Neuronal stem cell (in vitro differentiated cells): ENCODE results near the gene TTC33.

Source experiments
- DNase-seq: peaks from one replicate; pipeline ENCODE4 v3.0.0-alpha.2; 2013; ENCODE audit warnings: low spot score
- H2AFZ ChIP-seq: one replicate; pipeline ENCODE4 v1.6.1; 2013; ENCODE audit warnings: mild to moderate bottlenecking, low read length, inconsistent platforms
- H2AK5ac ChIP-seq: 2 replicates; pipeline ENCODE4 v1.6.1; 2013; ENCODE audit warnings: low read depth, mild to moderate bottlenecking, inconsistent platforms, low read length, moderate library complexity, mixed read lengths
- H2BK120ac ChIP-seq: 2 replicates; pipeline ENCODE4 v1.6.1; 2013; ENCODE audit warnings: low read depth, mild to moderate bottlenecking, inconsistent platforms, low read length, moderate library complexity, mixed read lengths
- H2BK12ac ChIP-seq: one replicate; pipeline ENCODE4 v1.6.1; 2013; ENCODE audit warnings: low read length, inconsistent platforms
- H2BK15ac ChIP-seq: 2 replicates; pipeline ENCODE4 v1.6.1; 2013; ENCODE audit warnings: mild to moderate bottlenecking, low read length, inconsistent platforms, mixed read lengths
- H2BK5ac ChIP-seq: one replicate; pipeline ENCODE4 v1.6.1; 2013; ENCODE audit warnings: inconsistent platforms, mild to moderate bottlenecking, low read length, moderate library complexity
- H3K14ac ChIP-seq: one replicate; pipeline ENCODE4 v1.6.1; 2013; ENCODE audit warnings: low read length, inconsistent platforms
- H3K18ac ChIP-seq: 2 replicates; pipeline ENCODE4 v1.6.1; 2013; ENCODE audit warnings: low read length, inconsistent platforms
- H3K23ac ChIP-seq: 2 replicates; pipeline ENCODE4 v1.6.1; 2013; ENCODE audit warnings: low read depth, mild to moderate bottlenecking, mixed read lengths, low read length, inconsistent platforms; ENCODE audit not compliant: poor library complexity
- H3K27ac ChIP-seq: replicated peaks from 3 replicates; pipeline ENCODE4 v1.5.1; 2013; ENCODE audit warnings: low read length, inconsistent platforms
- H3K27me3 ChIP-seq, 3 experiments: 2 replicates each; pipeline ENCODE4 v1.6.1; 2013; ENCODE audit warnings: low read length in 3 of 3, mild to moderate bottlenecking in 2 of 3, inconsistent platforms in 1 of 3, low read depth in 1 of 3, mixed read lengths in 1 of 3, moderate library complexity in 1 of 3; ENCODE audit not compliant: control insufficient read depth in 3 of 3, insufficient read depth in 3 of 3
- H3K36me3 ChIP-seq, 2 donors: replicated peaks in 1 of 2; 2 replicates each; pipeline ENCODE4 v1.6.1; 2013; ENCODE audit warnings: low read length in 2 of 2; ENCODE audit not compliant: control insufficient read depth in 2 of 2, insufficient read depth in 2 of 2
- H3K4ac ChIP-seq: 2 replicates; pipeline ENCODE4 v1.6.1; 2013; ENCODE audit warnings: inconsistent platforms, mild to moderate bottlenecking, low read length, moderate library complexity
- H3K4me1 ChIP-seq, 2 donors: 1 replicate in 1 of 2; 2 replicates in 1 of 2; pipeline ENCODE4 v1.6.1; 2013; ENCODE audit warnings: low read length in 2 of 2, low read depth in 1 of 2; ENCODE audit not compliant: control insufficient read depth in 2 of 2, insufficient read depth in 1 of 2
- H3K4me2 ChIP-seq: one replicate; pipeline ENCODE4 v1.6.1; 2013; ENCODE audit warnings: mild to moderate bottlenecking, low read length, inconsistent platforms; ENCODE audit not compliant: insufficient read depth, poor library complexity, severe bottlenecking
- H3K4me3 ChIP-seq, 2 donors: 2 replicates each; pipeline ENCODE4 v1.5.1; 2013; ENCODE audit warnings: low read length in 2 of 2, mild to moderate bottlenecking in 2 of 2, inconsistent platforms in 1 of 2, moderate library complexity in 1 of 2
- H3K79me1 ChIP-seq: one replicate; pipeline ENCODE4 v1.6.1; 2013; ENCODE audit warnings: low read depth, mild to moderate bottlenecking, inconsistent platforms, low read length, moderate library complexity
- H3K9ac ChIP-seq: one replicate; pipeline ENCODE4 v1.6.1; 2013; ENCODE audit warnings: mild to moderate bottlenecking, low read depth, low read length, inconsistent platforms; ENCODE audit not compliant: poor library complexity
- H3K9me3 ChIP-seq, 2 donors: replicated peaks in 1 of 2; 2 replicates each; pipeline versions ENCODE3 to v1.6.1; 2013; ENCODE audit warnings: low read length in 2 of 2, mild to moderate bottlenecking in 2 of 2, inconsistent platforms in 1 of 2, low read depth in 1 of 2, mixed read lengths in 1 of 2, moderate library complexity in 1 of 2; ENCODE audit not compliant: control insufficient read depth in 2 of 2, insufficient read depth in 1 of 2
- H4K8ac ChIP-seq: one replicate; pipeline ENCODE4 v1.6.1; 2013; ENCODE audit warnings: low read depth, mild to moderate bottlenecking, inconsistent platforms, low read length, moderate library complexity
- H4K91ac ChIP-seq: one replicate; pipeline ENCODE4 v1.6.1; 2013; ENCODE audit warnings: low read length, low read depth, mild to moderate bottlenecking, inconsistent platforms; ENCODE audit not compliant: poor library complexity
- WGBS, 2 donors: extraction: QIAGEN DNeasy Blood & Tissue Kit; methylation state at CpG; one replicate each; pipeline ENCODE4 v1.1.7; 2013; ENCODE audit warnings: missing lambda C conversion rate in 2 of 2, mixed read lengths in 1 of 2; ENCODE audit not compliant: insufficient read length in 2 of 2, insufficient replicate concordance in 1 of 2; ENCODE audit errors: extremely low coverage in 2 of 2; 5-methylcytosine and 5-hydroxymethylcytosine counted together

The TTC33 gene

GRCh38 chr5:40775846-40776657, 20.3 kb upstream of the TTC33 start:
- Histone ChIP-seq H3K27ac (no peak overlapping the region), H3K14ac (no peak overlapping the region), H2AK5ac (no peak overlapping the region), H3K4me3 (no peak overlapping the region), H2BK12ac (no peak overlapping the region), H3K27me3 (no peaks in the 10 kb centered on the region), H4K91ac (no peak overlapping the region), H3K9me3 (no peaks in the 10 kb centered on the region), H3K4me1 (no peaks in the 10 kb centered on the region), H2BK15ac (no peak overlapping the region), H3K36me3 (peaks cover 4 to 61% of the 10 kb centered on the region in 2 donors), H4K8ac (no peak overlapping the region), H2BK5ac (no peak overlapping the region), H3K9ac (no peak overlapping the region), H2AFZ (no peak overlapping the region), H3K79me1 (peaks cover 2% of the 10 kb centered on the region), H3K4me2 (no peak overlapping the region), H3K18ac (no peak overlapping the region), H3K23ac (no peak overlapping the region), H2BK120ac (no peak overlapping the region), H3K4ac (no peak overlapping the region)
- no peak for DNase-seq
- no CpG with 5 or more reads among the region's 6 CpGs for WGBS, 2 donors

- H3K9me3 ChIP-seq: no peaks in the 10 kb centered on the region
- H2AFZ ChIP-seq: no peak overlapping the region
- H3K79me1 ChIP-seq: no peaks in the 10 kb centered on the region
- no peak overlapping the region for H2BK120ac ChIP-seq
- H3K4ac ChIP-seq: no peak overlapping the region
- no peak overlapping the region for H3K9ac ChIP-seq
- H2BK15ac ChIP-seq: no peak overlapping the region
- H2BK5ac ChIP-seq: no peak overlapping the region
- peaks cover 4 to 67% of the 10 kb centered on the region in 2 donors for H3K36me3 ChIP-seq
- no peak overlapping the region for H3K14ac ChIP-seq
- H3K18ac ChIP-seq: no peak overlapping the region
- no peaks in the 10 kb centered on the region for H3K27me3 ChIP-seq
- no peak overlapping the region for H4K91ac ChIP-seq
- no peak overlapping the region for H3K4me2 ChIP-seq
- H4K8ac ChIP-seq: no peak overlapping the region
- no peak overlapping the region for H2BK12ac ChIP-seq
- WGBS, 2 donors: no CpG with 5 or more reads among the region's 4 CpGs
- no peak overlapping the region for H3K23ac ChIP-seq
- no peak for DNase-seq
- no peak overlapping the region for H3K4me3 ChIP-seq
- H2AK5ac ChIP-seq: no peak overlapping the region
- H3K27ac ChIP-seq: no peak overlapping the region
- H3K4me1 ChIP-seq: no peaks in the 10 kb centered on the region
Observed at GRCh38 chr5:40775085-40775845, 19.5 kb upstream of the TTC33 start.

- Histone ChIP-seq H2BK5ac (no peak overlapping the region), H3K27ac (no peak overlapping the region), H2BK120ac (no peak overlapping the region), H3K36me3 (peaks cover 4 to 73% of the 10 kb centered on the region in 2 donors), H3K14ac (no peak overlapping the region), H3K4me2 (no peak overlapping the region), H3K4ac (no peak overlapping the region), H2BK15ac (no peak overlapping the region), H3K9ac (no peak overlapping the region), H2AFZ (no peak overlapping the region), H3K23ac (no peak overlapping the region), H4K91ac (no peak overlapping the region), H3K27me3 (no peaks in the 10 kb centered on the region), H2AK5ac (no peak overlapping the region), H3K18ac (no peak overlapping the region), H4K8ac (no peak overlapping the region), H3K79me1 (no peaks in the 10 kb centered on the region), H3K4me1 (no peaks in the 10 kb centered on the region), H3K9me3 (no peaks in the 10 kb centered on the region), H2BK12ac (no peak overlapping the region), H3K4me3 (no peak overlapping the region)
- DNase-seq: no peak
- no CpG with 5 or more reads among the region's 1 CpG for WGBS, 2 donors
Observed at GRCh38 chr5:40774623-40775022, 18.9 kb upstream of the TTC33 start.

GRCh38 chr5:40770764-40771163, 15.0 kb upstream of the TTC33 start:
- Histone ChIP-seq H2BK120ac (no peak overlapping the region), H3K27ac (no peak overlapping the region), H3K9me3 (no peaks in the 10 kb centered on the region), H3K18ac (no peak overlapping the region), H4K8ac (no peak overlapping the region), H3K4ac (no peak overlapping the region), H2BK12ac (no peak overlapping the region), H2BK15ac (no peak overlapping the region), H3K79me1 (no peaks in the 10 kb centered on the region), H3K23ac (no peak overlapping the region), H3K36me3 (peaks cover 6 to 95% of the 10 kb centered on the region in 2 donors), H2AFZ (no peak overlapping the region), H3K9ac (no peak overlapping the region), H2AK5ac (no peak overlapping the region), H3K4me2 (no peak overlapping the region), H3K4me3 (no peak overlapping the region), H3K27me3 (no peaks in the 10 kb centered on the region), H4K91ac (no peak overlapping the region), H3K14ac (no peak overlapping the region), H2BK5ac (no peak overlapping the region), H3K4me1 (no peaks in the 10 kb centered on the region)
- no peak for DNase-seq
- WGBS, 2 donors: no CpG with 5 or more reads among the region's 5 CpGs
